Stimulated activated CD8-positive, alpha-beta memory T cell treated with anti-CD3 and anti-CD28 coated beads, Interleukin-7, amount 100 ng/mL, for 24 hours (primary cell): ENCODE data around the gene ZNF333.
"Not testable (repeated sequence)": the region's sequence is repeated elsewhere in the genome, so short reads cannot be mapped to it uniquely, and the experiment has no call there.

ENCODE experiments used
- DNase-seq: peaks from one replicate; pipeline ENCODE4 v3.0.0-alpha.2; 2020; ENCODE audit warnings: low read depth

Gene ZNF333

GRCh38 chr19:14768001-14768400 lies 78.2 kb downstream of the ZNF333 start:
- no peak for DNase-seq

DNA sequence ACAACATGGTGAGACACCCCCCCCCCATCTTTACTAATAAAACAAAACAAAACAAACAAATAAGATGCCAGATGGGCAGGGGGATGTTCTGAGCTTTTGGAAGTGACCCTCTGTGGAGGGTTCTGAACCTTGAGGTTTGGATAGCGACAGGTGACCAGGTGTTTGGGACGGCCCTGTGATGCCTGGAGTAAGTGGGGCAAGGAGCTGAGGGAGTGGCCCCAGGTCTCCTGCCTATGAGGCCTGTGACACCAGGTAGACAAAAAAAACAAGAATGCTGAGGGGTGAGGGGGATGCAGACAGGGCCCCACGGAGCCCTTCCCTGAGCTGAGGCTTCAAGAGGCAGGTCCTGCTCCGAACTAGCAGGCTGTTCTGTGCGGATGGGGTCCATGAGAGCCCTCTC lies 79.4 kb downstream of the ZNF333 start:
- DNase-seq, result no peak

DNA sequence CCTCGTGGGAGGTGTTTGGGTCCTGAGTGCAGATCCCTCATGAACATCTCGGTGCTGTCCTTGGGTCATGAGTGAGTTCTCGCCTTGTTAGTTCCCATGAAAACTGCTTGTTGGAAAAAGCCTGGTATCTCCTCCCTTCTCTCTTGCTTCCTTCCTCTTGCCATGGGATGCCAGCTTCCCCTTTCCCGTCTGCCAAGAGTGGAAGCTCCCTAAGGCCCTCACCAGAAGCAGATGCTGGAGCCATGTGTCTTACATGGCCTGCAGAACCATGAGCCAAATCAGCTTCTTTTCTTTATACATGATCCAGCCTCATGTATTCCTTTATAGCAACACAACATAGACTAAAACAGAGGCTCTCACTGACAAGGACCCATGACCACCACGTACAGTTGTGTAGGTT lies 80.3 kb downstream of the ZNF333 start:
- no peak for DNase-seq

GRCh38 chr19:14770944-14771839 lies 81.3 kb downstream of the ZNF333 start:
- DNase-seq, result no peak

- no peak for DNase-seq
Measured at GRCh38 chr19:14772467-14772866, 82.6 kb downstream of the ZNF333 start.

GRCh38 chr19:14772995-14773394 lies 83.1 kb downstream of the ZNF333 start:
- no peak for DNase-seq

DNA sequence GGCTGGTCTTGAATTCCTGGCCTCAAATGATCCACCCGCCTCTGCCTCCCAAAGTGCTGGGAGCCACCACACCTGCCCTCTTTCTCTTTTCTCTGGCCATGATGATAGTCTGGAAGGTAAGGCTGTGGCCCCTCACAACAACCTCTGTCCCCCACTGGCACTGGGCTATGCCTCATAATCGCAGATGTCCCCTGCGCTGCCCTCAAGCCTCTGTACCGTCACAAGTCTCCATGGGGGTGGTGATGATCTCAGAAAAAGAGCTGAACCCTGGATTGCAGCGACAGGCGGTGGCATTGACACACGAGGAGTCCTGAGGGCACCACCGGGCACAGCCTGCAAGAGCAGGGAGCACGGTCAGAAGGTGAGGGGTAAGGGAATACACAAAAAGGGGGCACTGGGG lies 83.9 kb downstream of the ZNF333 start:
- DNase-seq, result not testable (repeated sequence)

DNA sequence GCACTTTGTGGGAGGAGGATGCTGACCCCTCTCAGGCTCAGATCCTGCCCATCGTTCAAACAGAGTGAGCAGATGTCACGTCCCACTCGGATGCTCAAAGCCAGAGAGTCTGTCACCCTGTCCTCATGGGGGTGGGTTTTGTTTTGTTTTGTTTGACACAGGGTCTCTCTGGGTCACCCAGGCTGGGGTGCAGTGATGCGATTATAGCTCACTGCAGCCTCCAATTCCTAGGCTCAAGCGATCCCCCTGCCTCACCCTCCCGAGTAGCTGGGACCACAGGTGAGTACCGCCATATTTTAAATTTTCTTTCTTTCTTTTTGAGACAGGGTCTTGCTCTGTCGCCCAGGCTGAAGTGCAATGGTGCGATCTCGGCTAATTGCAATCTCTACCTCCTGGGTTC lies 84.5 kb downstream of the ZNF333 start:
- no peak for DNase-seq

GRCh38 chr19:14775326-14775725 lies 85.5 kb downstream of the ZNF333 start:
- not testable (repeated sequence) for DNase-seq

DNA sequence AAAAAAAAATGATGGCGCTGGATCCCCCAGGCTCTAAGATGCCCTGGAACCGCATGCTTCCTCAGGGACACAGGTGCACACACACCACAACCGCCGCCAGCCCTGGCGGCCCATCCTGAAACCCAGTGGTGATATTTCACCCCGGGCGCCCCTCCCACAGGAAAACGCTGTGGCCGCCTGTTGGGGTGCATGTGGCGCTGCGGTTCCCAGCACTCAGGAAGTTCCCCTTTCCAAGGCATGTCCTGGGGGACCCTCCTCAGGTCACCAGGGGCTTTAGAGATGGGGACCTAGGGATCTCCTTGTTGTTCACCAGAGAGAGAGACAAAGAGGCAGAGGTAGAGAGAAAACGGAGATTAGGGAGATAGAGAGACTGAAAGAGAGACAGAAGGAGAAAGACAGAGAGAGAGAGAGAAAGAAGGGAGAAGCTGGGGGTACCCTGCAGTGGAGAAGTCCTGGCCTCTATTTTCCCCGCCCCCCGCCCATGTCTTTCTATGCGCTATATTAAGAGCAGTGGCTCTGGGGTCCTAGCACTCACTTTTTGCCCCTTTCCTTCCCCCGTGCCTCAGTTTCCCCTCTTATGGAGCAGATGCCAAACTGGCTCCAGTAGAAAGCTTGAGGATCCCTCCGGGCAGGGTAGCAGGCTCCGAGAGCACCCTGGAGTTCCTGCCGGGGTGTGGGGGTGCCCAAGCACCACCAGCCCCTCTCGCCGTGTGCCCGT lies 86.2 kb downstream of the ZNF333 start:
- no peak for DNase-seq

DNA sequence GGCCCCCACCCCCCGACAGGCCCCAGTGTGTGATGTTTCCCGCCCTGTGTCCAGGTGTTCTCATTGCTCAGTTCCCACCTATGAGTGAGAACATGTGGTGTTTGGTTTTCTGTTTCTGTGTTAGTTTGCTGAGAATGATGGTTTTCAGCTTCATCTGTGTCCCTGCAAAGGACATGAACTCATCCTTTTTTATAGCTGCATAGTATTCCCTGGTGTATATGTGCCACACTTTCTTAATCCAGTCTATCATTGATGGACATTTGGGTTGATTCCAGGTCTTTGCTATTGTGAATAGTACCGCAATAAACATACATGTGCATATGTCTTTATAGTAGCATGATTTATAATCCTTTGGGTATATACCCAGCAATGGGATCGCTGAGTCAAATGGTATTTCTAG lies 87.8 kb downstream of the ZNF333 start:
- not testable (repeated sequence) for DNase-seq

DNA sequence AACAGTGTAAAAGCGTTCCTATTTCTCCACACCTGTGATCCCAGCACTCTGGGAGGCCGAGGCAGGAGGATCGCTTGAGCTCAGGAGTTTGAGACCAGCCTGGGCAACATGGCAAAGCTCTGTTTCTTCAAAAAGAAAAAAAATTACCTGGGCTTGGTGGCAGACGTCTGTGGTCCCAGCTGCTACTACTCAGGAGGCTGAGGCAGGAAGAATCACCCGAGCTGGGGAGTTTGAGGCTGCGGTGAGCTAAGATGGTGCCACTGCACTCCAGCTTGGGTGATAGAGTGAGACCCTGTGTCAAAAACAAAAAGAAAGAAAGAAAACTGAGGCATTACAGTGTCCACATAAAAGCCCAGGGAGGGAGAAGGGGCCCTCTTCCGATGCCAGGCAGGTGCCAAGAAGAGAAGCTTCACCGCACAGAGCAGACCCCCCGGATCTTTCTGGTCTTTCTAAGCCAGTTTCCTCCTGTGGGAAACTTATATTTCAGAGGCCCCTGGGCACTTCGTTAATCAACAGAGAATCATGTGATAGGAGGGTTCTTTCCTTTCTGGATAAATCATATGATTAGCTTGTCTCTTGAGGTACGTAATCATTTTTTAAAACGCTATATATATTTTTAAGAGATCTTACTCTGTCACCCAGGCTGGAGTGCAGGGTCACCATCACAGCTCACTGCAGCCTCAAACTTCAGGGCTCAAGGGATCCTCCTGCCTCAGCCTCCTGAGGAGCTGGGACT lies 88.4 kb downstream of the ZNF333 start, which contains the start of gene ADGRE2:
ADGRE2 (minus strand) TSS at position 451 of the 736 bp plus-strand sequence. CDS start 1,804 bp downstream, outside the sequence.
- DNase-seq, result not testable (repeated sequence)

- no peak for DNase-seq
Measured at GRCh38 chr19:14779151-14779550, 89.3 kb downstream of the ZNF333 start.

GRCh38 chr19:14780622-14781225 lies 90.9 kb downstream of the ZNF333 start:
- DNase-seq, result not testable (repeated sequence)

DNA sequence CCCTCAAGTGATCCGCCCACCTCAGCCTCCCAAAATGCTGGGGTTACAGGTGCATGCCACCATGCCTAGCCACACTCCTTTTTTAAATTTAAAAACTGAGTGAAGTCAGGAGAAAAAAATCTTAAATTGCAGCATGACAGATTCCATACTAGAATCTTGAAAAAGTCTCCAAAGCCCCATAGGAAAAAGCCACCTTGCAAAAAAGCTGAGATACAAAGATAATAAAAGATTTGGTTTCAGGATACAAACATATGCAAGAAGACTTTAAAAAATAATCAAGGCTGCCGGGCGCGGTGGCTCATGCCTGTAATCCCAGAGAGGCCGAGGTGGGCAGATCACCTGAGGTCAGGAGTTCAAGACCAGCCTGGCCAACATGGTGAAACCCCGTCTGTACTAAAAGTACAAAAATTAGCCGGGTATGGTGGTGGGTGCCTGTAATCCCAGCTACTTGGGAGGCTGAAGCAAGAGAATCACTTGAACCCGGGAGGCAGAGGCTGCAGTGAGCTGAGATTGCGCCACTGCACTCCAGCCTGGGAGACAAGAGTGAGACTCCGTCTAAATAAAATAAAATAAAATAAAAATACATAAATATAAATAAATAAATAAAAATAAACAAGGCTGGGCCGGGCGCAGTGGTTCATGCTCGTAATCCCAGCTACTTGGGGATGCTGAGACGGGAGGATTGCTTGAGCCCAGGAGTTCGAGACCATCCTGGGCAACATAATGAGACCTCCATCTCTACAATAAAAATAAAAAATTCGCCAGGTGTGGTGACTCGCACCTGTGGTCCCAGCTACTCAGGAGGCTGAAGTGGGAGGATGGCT lies 92.1 kb downstream of the ZNF333 start:
- DNase-seq, result not testable (repeated sequence)

DNA sequence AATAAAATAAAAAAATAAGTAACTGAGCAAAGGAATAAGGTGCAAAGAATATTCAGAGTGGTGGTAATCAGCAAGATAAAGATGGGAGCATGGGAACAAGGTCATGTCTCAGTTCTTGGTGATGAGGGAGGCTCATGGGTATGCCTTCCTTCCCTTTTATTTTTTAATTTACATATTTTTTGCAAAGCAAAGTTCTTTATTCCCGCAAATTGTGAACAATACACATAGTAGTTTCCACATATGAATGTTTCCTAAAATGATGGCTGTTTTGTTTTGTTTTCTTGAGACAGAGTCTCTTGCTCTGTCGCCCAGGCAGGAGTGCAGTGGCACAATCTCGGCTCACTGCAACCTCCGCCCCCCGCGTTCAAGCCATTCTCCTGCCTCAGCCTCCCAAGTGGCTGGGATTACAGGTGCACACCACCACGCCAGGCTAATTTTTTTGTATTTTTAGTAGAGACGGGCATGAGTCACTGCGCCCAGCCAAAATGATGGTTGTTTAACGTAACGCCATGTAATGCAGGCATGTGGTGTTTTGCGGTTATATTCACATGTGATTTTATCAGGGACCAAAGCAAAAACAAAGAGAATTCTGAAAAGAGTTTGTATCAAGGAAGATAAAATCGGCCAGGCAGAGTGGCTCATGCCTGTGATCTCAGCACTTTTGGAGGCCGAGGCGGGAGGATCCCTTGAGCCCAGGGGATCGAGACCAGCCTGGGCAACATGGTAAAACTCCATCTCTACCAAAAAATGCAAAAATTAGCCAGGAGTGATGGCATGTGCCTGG lies 93.0 kb downstream of the ZNF333 start:
- no peak for DNase-seq
